GM12878 (cell line): ENCODE measurements around the gene NEK1.

Experiments
- CTCF ChIP-seq, 3 experiments: IDR thresholded peaks in 2 of 3; conservative IDR thresholded peaks in 1 of 3; 2 replicates each; pipeline ENCODE4 v1.5.1; 2011; ENCODE audit warnings: low read depth in 3 of 3, low read length in 3 of 3, mild to moderate bottlenecking in 3 of 3, control low read depth in 2 of 3, moderate library complexity in 2 of 3, inconsistent platforms in 1 of 3, mixed read lengths in 1 of 3; ENCODE audit not compliant: control insufficient read depth in 2 of 3, insufficient read depth in 1 of 3; ENCODE audit errors: extremely low read depth in 1 of 3
- HDAC2 ChIP-seq: fragments of 200-600 bp; sonication (generic); IDR thresholded peaks from 2 replicates; pipeline ENCODE4 v1.6.1; 2017
- LARP7 ChIP-seq: fragments of 450-650 bp; IDR thresholded peaks from 2 replicates; pipeline ENCODE4 v1.6.1; 2017; ENCODE audit warnings: mild to moderate bottlenecking
- MXI1 ChIP-seq: fragments of 150-350 bp; IDR thresholded peaks from 2 replicates; pipeline ENCODE4 v1.6.1; 2011; ENCODE audit warnings: low read depth, mild to moderate bottlenecking, inconsistent platforms, low read length, improper control_type of control experiment
- POU2F2 ChIP-seq: IDR thresholded peaks from 3 replicates; pipeline ENCODE4 v1.6.1; 2011; ENCODE audit warnings: low read depth, mild to moderate bottlenecking, low read length, borderline replicate concordance
- REST ChIP-seq: IDR thresholded peaks from 2 replicates; pipeline ENCODE4 v1.6.1; 2012; ENCODE audit warnings: mild to moderate bottlenecking, low read depth, low read length
- ZBTB11 ChIP-seq: fragments of 450-650 bp; formaldehyde crosslinking; IDR thresholded peaks from 2 replicates; pipeline ENCODE4 v1.5.0; 2022; ENCODE audit warnings: mild to moderate bottlenecking, missing genetic modification characterization

GRCh38 chr4:169420291-169420690, 192.1 kb downstream of the NEK1 start:
- TF ChIP-seq ZBTB11 (CRISPR knock-in tag) (no peak), POU2F2 (no peak), MXI1 (no peak), REST (no peak), HDAC2 (no peak), LARP7 (no peak), CTCF (IDR thresholded peaks at IDR 0.05 in 2 of 3, conservative IDR thresholded peaks at IDR 0.05 in 1 of 3; ENCODE audit: control insufficient read depth in 2 of 3, extremely low read depth in 1 of 3, insufficient read depth in 1 of 3, low read depth in 3 of 3, low read length in 3 of 3) (no peak)
